Measurements from ENCODE around the gene NFILZ. TPM values are rescaled to one million over a fixed set of nuclear protein-coding genes. Genes with fewer than 3 reads are reported as not detected.

Gene NFILZ
- total RNA-seq: not detected in 2 replicates

DNA sequence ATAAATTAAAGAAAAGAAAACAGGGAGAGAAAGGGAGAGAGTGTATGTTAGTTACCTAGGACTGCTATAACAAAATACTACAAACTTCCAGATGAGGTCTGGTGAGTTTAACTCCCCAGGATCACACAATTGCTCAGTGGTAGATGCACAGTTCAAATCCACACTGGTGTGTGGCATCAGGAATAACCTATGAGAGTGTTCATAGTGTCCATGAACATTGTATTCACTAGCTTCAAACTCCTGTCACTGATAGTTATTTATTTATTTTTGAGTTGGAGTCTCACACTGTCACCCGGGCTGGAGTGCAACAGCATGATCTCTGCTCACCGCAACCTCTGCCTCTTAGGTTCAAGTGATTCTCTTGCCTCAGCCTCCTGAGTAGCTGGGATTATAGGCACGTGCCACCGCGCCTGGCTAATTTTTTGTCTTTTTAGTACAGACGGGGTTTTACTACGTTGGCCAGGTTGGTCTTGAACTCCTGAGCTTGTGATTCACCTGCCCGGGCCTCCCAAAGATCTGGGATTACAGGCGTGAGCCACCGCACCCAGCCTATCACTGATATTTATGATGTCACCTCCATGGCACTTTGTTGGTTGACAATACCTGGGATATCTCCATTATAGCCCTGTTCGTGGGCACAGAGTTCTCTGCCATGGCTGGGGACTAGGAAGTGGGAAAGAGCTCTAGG is at the start of gene NFILZ:
NFILZ (plus strand) TSS at position 638 of the 688 bp plus-strand sequence. CDS start 46,133 bp downstream, outside the sequence.

GRCh38 chr19:8610041-8610935 is 20.1 kb upstream of the NFILZ start, which contains the start of gene ADAMTS10:
Gene ADAMTS10, minus strand, starts transcription at chr19:8610715. Its CDS starts 5,005 bp downstream, at chr19:8605710.

Other genes starting within 250 kb of the NFILZ start
- gene RAB11B, start 240.3 kb upstream of the NFILZ start, total RNA-seq: 8.9 and 12.9 TPM in 2 replicates
- 34.5 and 47.1 TPM in 2 replicates for gene MARCHF2, start 217.3 kb upstream of the NFILZ start, total RNA-seq
- gene HNRNPM, start 185.7 kb upstream of the NFILZ start, total RNA-seq: 69.4 and 83.1 TPM in 2 replicates
- gene PRAM1, start 128.0 kb upstream of the NFILZ start, total RNA-seq: not detected in 2 replicates
- 3.5 and 3.7 TPM in 2 replicates for gene ZNF414, start 116.5 kb upstream of the NFILZ start, total RNA-seq
- 0.15 and 1.0 TPM in 2 replicates for gene MYO1F, start 53.2 kb upstream of the NFILZ start, total RNA-seq
- 3.0 and 3.7 TPM in 2 replicates for gene ADAMTS10, start 19.9 kb upstream of the NFILZ start, total RNA-seq
- not detected in 2 replicates for gene ACTL9, start 68.2 kb downstream of the NFILZ start, total RNA-seq
- gene OR2Z1, start 91.0 kb downstream of the NFILZ start, total RNA-seq: not detected in 2 replicates
- 12.4 and 14.9 TPM in 2 replicates for gene ZNF558, start 201.7 kb downstream of the NFILZ start, total RNA-seq
- not detected in 2 replicates for gene MBD3L1, start 201.7 kb downstream of the NFILZ start, total RNA-seq